Mammary epithelial cell (primary cell): ENCODE results near the gene GPRC5C.

Experiments
- CTCF ChIP-seq, 2 donors: IDR thresholded peaks in 1 of 2; conservative IDR thresholded peaks in 1 of 2; 2 replicates each; pipeline ENCODE4 v1.5.1; 2011 to 2012; ENCODE audit warnings: inconsistent platforms in 2 of 2, low read length in 2 of 2, mild to moderate bottlenecking in 2 of 2, control low read depth in 1 of 2, low read depth in 1 of 2; ENCODE audit not compliant: insufficient read depth in 1 of 2; ENCODE audit errors: extremely low read depth in 1 of 2
- EZH2 ChIP-seq: IDR thresholded peaks from 2 replicates; pipeline ENCODE4 v1.6.1; 2012; ENCODE audit warnings: low read length, inconsistent platforms, borderline replicate concordance

GRCh38 chr17:74432766-74433391 is 991 bp downstream of the GPRC5C start:
- TF ChIP-seq CTCF (conservative IDR thresholded peaks at IDR 0.05 in 1 of 2, IDR thresholded peaks at IDR 0.05 in 1 of 2; ENCODE audit: extremely low read depth in 1 of 2, insufficient read depth in 1 of 2, low read depth in 1 of 2, low read length in 2 of 2): no peak
- no peak for TF ChIP-seq EZH2
